Measurements from ENCODE around the gene ZNF716.
"Not testable (repeated sequence)": the region's sequence is repeated elsewhere in the genome, so short reads cannot be mapped to it uniquely, and the experiment has no call there.

Gene ZNF716

GRCh38 chr7:57449904-57450303 lies at the start of gene ZNF716:
ZNF716 (plus strand) TSS chr7:57450177; CDS start chr7:57450289, 112 bp downstream.
- DNase-seq = no peak

GRCh38 chr7:57400531-57401155 lies 49.3 kb upstream of the ZNF716 start:
- DNase-seq = no peak

- DNase-seq = not testable (repeated sequence)
Observed at GRCh38 chr7:57403051-57403450, 46.9 kb upstream of the ZNF716 start.

GRCh38 chr7:57403601-57404342 lies 46.2 kb upstream of the ZNF716 start:
- no peak for DNase-seq

- no peak for DNase-seq
Observed at GRCh38 chr7:57404343-57404966, 45.5 kb upstream of the ZNF716 start.

GRCh38 chr7:57404967-57405421 lies 45.0 kb upstream of the ZNF716 start:
- no peak for DNase-seq

GRCh38 chr7:57407125-57407524 lies 42.9 kb upstream of the ZNF716 start:
- no peak for DNase-seq

- no peak for DNase-seq
Observed at GRCh38 chr7:57412168-57412567, 37.8 kb upstream of the ZNF716 start.

- DNase-seq = no peak
Observed at GRCh38 chr7:57412618-57413017, 37.4 kb upstream of the ZNF716 start.

GRCh38 chr7:57413529-57414398 lies 36.2 kb upstream of the ZNF716 start:
- DNase-seq = no peak

- no peak for DNase-seq
Observed at GRCh38 chr7:57414415-57414814, 35.6 kb upstream of the ZNF716 start.

GRCh38 chr7:57414852-57415251 lies 35.1 kb upstream of the ZNF716 start:
- DNase-seq = no peak

- DNase-seq = no peak
Observed at GRCh38 chr7:57415326-57415725, 34.7 kb upstream of the ZNF716 start.

GRCh38 chr7:57415730-57416129 lies 34.2 kb upstream of the ZNF716 start:
- no peak for DNase-seq

- DNase-seq = no peak
Observed at GRCh38 chr7:57416601-57417358, 33.2 kb upstream of the ZNF716 start.

GRCh38 chr7:57417736-57418135 lies 32.2 kb upstream of the ZNF716 start:
- DNase-seq = no peak

GRCh38 chr7:57423768-57424167 lies 26.2 kb upstream of the ZNF716 start:
- DNase-seq = no peak

- no peak for DNase-seq
Observed at GRCh38 chr7:57424515-57425238, 25.3 kb upstream of the ZNF716 start.

GRCh38 chr7:57425239-57425944 lies 24.6 kb upstream of the ZNF716 start:
- DNase-seq = no peak

GRCh38 chr7:57425969-57426628 lies 23.9 kb upstream of the ZNF716 start:
- no peak for DNase-seq
